Ishikawa (cell line): ENCODE measurements around the gene VWA1.

Experiments used
- CEBPB ChIP-seq: IDR thresholded peaks from 2 replicates; pipeline ENCODE4 v1.6.1; 2012
- CREB1 ChIP-seq: IDR thresholded peaks from 2 replicates; pipeline ENCODE4 v1.6.1; 2012; ENCODE audit warnings: low read depth
- EGR1 ChIP-seq: IDR thresholded peaks from 2 replicates; pipeline ENCODE4 v1.6.1; 2012
- EP300 ChIP-seq: IDR thresholded peaks from 2 replicates; pipeline ENCODE4 v1.6.1; 2012; ENCODE audit warnings: borderline replicate concordance
- FOXM1 ChIP-seq: IDR thresholded peaks from 2 replicates; pipeline ENCODE4 v1.6.1; 2012; ENCODE audit warnings: low read depth, borderline replicate concordance
- NFIC ChIP-seq: IDR thresholded peaks from 2 replicates; pipeline ENCODE4 v1.6.1; 2012
- RAD21 ChIP-seq: IDR thresholded peaks from 2 replicates; pipeline ENCODE4 v1.6.1; 2012; ENCODE audit warnings: low read depth
- REST ChIP-seq: IDR thresholded peaks from 2 replicates; pipeline ENCODE4 v1.6.1; 2012; ENCODE audit warnings: low read depth, mild to moderate bottlenecking
- TAF1 ChIP-seq: IDR thresholded peaks from 2 replicates; pipeline ENCODE4 v1.6.1; 2012; ENCODE audit warnings: low read depth, mild to moderate bottlenecking
- TCF12 ChIP-seq: IDR thresholded peaks from 2 replicates; pipeline ENCODE4 v1.6.1; 2012; ENCODE audit warnings: low read depth
- TEAD4 ChIP-seq: IDR thresholded peaks from 2 replicates; pipeline ENCODE4 v1.6.1; 2012
- USF1 ChIP-seq: IDR thresholded peaks from 2 replicates; pipeline ENCODE4 v1.6.1; 2012
- YY1 ChIP-seq: IDR thresholded peaks from 2 replicates; pipeline ENCODE4 v1.6.1; 2012; ENCODE audit warnings: low read depth
- ZBTB7A ChIP-seq: IDR thresholded peaks from 2 replicates; pipeline ENCODE4 v1.6.1; 2012; ENCODE audit warnings: low read depth
- TF ChIP-seq, protein P1 (sequence below): IDR thresholded peaks from 2 replicates; pipeline ENCODE4 v1.6.1; 2012

Gene VWA1

GRCh38 chr1:1429671-1430073, 5.8 kb upstream of the VWA1 start:
- TF ChIP-seq CREB1 (no peak), REST (no peak), NFIC (no peak), CEBPB (no peak), TAF1 (no peak), YY1 (no peak)
- TF ChIP-seq, protein P1, sequence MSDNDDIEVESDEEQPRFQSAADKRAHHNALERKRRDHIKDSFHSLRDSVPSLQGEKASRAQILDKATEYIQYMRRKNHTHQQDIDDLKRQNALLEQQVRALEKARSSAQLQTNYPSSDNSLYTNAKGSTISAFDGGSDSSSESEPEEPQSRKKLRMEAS = no peak

- no peak for TF ChIP-seq FOXM1
- no peak for TF ChIP-seq EP300
- TF ChIP-seq CREB1 = no peak
- TF ChIP-seq EGR1 = no peak
- TF ChIP-seq YY1 = no peak
- TF ChIP-seq TCF12 = no peak
Measured at GRCh38 chr1:1430114-1430982, 5.1 kb upstream of the VWA1 start.

- TF ChIP-seq TEAD4 = no peak
Measured at GRCh38 chr1:1430992-1431844, 4.3 kb upstream of the VWA1 start.

- TF ChIP-seq FOXM1 (no peak), EGR1 (no peak), YY1 (no peak), NFIC (no peak), TEAD4 (no peak), ZBTB7A (no peak), EP300 (no peak), USF1 (no peak), CEBPB (no peak), REST (no peak)
- TF ChIP-seq, protein P1 = no peak
Measured at GRCh38 chr1:1431845-1432273, 3.6 kb upstream of the VWA1 start.

DNA sequence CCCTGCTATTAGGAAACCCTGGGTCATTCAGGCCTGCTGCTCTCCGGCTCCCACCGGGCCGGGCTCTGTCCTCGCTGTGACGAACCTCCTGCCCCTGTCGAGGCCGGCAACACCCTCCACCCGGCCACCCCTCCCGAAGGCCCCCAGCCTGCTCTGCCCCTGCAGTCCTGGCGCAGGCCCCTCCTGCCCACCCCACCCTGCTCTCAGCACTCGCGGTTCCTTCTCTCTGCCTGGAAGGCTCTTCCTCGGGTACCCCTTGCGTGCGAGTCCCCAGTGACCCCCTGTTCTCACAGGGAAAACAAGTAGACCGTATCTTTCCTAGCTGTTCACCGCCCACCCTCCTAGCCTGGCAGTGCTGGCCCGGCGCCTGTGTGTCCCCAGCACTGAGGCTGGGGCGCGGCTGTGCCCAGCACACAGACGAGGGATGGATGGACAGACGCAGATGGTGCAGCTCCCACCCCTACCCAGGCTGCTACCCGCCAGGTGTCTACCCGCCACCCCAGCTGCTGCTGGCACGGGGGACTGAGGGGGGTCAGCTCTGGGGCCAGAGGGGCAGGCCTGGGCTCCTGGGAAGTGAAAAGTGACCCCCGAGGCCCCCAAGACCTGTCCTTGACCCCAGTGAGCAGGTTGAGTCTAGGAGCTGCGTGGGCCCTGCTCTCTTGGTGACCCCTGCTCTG, 3.1 kb upstream of the VWA1 start:
- TF ChIP-seq REST (no peak), CREB1 (no peak), ZBTB7A (no peak), USF1 (no peak), TEAD4 (no peak), FOXM1 (no peak), EGR1 (no peak), CEBPB (no peak), TCF12 (no peak), YY1 (no peak), TAF1 (no peak), NFIC (no peak), RAD21 (no peak), EP300 (no peak)
- TF ChIP-seq, protein P1 = no peak
